HG03521 (cell line): Measurements from ENCODE around the gene BMP3.
A peak's percentile ranks its signal among the peaks of the same experiment; 100 is the strongest.
"Not testable (repeated sequence)": the region's sequence is repeated elsewhere in the genome, so short reads cannot be mapped to it uniquely, and the experiment has no call there.

Experiments
- ATAC-seq: cut with Tn5 transposase; IDR thresholded peaks from one replicate; pipeline ENCODE4 v1.9.1; 2021; ENCODE audit warnings: mild to moderate bottlenecking, moderate library complexity; ENCODE audit not compliant: unreplicated experiment

Gene BMP3

GRCh38 chr4:81030061-81030980 lies at the start of gene BMP3:
Gene BMP3 (plus strand): TSS chr4:81030708. CDS start chr4:81031285, 577 bp downstream.
- no peak for ATAC-seq

DNA sequence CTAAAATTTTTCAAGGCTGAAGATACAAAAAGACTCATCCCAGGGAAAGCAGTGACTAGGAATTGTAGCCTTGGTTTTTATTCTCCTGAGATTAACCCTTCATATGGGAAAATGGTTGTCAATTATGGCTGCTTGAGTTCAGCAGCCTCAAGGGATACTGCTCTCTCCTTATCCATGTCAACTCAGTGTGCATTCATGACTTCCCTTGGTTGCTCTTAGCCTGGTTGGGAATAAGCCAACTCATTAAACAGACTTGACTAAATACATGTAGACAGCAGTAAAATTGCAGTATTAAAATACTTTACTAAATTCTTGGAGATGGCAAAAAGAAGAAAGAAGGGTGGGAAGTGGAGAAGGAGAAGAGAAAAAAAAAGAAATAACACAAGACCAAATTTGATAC lies 44.5 kb upstream of the BMP3 start:
- no peak for ATAC-seq

- ATAC-seq = peak; percentile 74
These were observed 40.5 kb upstream of the BMP3 start for GRCh38 chr4:80989921-80990544.

DNA sequence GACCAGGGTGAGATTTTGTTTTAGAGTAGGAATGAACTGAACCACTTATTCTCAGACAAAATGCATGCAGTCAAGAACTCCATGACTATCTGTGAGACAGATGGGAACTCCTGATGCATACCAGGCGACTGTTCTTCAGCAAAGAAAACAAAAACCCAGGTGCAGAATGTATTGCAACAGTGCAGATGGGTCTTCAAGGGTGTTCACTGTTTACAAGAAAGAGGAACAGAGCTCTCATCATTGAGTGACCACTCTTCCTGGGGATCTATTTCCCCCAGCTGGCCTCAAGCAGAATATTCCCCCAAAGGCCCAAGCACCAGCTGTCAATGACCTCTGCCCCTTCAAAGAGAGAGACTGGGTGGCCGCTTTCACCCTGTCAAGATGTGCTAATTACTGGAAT lies 39.7 kb upstream of the BMP3 start:
- ATAC-seq = no peak

DNA sequence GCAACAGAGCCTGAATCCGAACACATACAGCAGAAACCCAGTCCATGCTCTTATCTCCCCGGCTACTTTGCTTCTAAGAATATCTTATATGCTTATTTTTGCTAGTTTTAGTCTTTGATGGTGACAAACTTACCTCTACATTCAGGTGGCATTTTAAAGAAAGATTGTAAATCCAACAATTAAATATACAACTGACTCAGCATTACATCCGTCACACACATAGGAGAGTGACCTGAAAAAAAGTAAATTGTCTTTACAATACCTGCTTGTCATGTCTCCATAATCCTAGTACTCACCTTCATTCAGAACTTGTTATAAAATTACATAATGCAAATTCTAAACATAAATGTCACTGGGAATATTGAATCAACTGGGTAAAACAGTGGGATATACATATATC lies 30.6 kb upstream of the BMP3 start:
- ATAC-seq = no peak

GRCh38 chr4:81003597-81004111 lies 26.9 kb upstream of the BMP3 start:
- peak; percentile 97 for ATAC-seq

DNA sequence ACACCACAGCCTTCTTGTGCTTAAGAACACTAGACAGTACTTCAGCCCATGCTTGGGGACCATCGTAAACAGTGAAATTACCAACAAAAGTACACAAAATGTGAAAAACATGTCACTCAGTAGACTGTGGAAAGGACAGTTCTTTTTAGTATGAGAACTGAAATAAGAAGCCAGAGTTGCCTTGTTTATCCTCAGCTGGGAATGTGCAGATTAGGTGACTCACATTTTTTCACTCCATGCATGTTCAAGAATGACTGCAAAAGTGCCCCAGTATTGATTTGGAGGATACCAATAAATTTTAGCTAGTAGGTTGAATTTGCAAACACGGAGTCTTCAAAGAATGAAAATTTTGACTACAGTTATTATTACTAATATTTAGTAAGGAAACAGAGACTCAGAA lies 23.1 kb upstream of the BMP3 start:
- no peak for ATAC-seq

DNA sequence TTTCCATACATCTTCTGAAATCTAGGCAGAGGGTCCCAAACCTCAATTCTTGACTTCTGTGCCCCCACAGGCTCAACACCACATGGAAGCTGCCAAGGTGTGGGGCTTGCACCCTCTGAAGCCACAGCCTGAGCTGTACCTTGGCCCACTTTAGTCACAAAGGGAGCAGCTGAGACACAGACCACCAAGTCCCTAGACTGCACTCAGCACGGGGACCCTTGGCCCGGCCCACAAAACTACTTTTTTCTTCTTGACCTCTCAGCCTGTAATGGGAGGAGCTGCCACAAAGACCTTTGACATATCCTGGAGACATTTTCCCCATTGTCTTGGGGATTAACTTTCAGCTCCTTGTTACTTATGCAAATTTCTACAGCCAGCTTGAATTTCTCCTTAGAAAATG lies 13.9 kb upstream of the BMP3 start:
- ATAC-seq = not testable (repeated sequence)

GRCh38 chr4:81019006-81019405 lies 11.5 kb upstream of the BMP3 start:
- ATAC-seq = no peak

DNA sequence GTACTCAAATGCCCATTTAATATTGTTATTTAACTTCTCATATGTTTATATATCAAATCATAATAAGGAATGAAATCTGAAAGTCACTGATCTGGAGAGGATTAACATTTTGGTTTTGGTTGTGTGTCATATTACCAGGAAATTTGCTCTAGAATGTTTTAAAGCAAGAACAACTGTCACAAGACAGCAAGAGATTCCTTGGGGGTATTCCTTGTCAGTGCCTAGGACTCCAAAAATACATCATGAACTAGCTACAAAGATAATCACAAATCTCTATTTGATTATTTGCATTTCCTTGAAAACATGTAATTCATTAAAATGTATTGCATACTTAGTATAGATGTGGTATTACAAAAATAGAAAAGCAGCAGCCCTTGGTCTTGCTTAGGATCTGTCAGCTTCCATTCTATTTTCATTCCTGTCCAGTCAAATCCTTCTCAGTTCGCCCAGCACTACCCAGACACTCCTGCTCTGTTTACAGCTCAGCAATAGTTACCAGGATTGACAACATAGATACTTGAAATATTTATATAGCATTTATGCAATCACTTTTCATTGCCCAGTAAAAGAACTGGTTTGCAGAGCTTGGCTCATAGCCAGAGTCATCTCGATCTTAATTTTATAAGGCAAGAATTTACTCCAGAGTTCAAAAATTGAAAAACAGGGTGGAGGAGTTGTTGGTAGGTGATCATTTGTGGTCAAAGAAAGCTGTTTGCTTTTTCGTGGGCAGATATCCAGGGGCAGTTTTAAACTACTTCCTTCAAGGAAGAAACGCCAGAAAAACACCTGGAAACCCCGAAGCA lies 9.2 kb upstream of the BMP3 start:
- ATAC-seq = no peak

GRCh38 chr4:81021981-81022380 lies 8.5 kb upstream of the BMP3 start:
- no peak for ATAC-seq

GRCh38 chr4:81023484-81023883 lies 7.0 kb upstream of the BMP3 start:
- no peak for ATAC-seq

- ATAC-seq = no peak
These were observed 678 bp downstream of the BMP3 start for GRCh38 chr4:81030981-81031791.

- no peak for ATAC-seq
These were observed 1.5 kb downstream of the BMP3 start for GRCh38 chr4:81031796-81032551.

DNA sequence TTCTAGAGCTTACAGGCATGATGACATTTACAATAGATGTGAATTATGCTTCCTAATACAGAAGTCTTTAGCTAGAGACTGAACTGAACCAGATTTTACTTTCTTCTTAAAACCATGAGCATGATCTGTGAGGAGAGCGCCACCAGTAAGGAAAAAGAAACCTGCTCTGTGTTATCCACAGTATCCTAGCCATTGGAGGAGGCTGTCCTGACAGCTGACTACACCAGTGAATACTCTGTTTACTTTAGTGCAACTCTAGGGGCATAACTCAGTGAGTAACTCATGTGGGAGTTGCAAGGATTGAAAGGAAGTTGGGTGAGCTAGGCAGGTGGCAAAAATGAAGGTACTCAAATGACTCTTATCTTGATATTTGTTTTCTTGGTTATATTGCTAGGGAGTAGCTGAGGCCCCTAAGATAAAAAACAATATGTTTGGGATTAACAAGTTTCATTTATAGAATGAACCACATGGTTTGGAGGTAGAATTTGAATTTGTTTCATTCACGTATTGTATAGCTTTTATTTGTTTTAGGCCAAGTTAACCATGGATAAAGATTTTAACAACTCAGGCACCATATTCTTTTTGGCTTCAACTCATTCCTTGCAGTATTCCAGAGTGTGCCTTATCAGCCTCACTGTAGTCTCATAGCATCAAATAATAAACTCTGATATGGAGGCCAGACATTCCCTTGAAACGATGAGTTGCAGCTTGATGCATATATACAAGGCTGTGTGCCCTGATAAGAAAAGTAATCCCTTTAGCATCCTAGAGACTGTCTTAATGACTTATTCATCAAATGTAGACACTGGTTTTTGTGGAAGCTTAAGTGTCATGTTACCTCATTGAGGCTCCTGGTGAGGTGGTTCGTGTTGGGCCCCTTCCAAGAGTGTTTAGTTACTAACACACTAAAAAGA lies 2.5 kb downstream of the BMP3 start:
- no peak for ATAC-seq

- no peak for ATAC-seq
These were observed 8.3 kb downstream of the BMP3 start for GRCh38 chr4:81038636-81039350.

DNA sequence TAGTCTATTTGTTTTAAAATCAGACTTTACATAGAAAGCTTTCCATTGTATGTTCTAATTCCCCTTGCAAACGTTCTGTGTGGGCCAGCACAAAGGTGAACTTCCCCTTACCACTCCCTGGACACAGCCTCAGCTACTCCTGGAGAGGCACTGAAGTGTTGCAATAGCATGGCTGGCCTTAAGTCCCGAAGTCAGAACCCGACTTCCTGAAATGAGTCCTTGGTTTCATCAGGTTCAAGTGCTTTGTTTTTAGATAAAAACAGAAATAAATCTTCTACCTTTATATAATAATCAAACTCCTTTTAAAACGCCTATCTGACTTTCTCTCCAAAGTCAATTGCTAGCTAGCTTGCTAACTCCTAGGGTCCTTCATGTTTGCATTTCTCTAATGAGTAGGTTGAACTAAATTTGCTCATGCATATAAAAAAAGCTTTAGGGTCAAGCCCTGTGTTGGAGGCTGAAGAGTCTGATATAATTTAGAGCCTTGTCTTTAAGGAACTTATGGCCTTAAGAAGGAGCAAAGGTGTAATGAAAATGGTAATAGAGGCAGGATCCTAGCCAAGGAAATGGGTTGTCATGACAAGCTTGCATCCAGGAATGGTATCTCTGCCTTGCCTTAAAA lies 9.0 kb downstream of the BMP3 start:
- ATAC-seq = no peak
